NCI-H510A treated with DMSO at 0.1 percent for 48 hours (cell line): ENCODE results near the gene PTPRK.

ENCODE experiments used
- DNase-seq: peaks from one replicate; lab custom pipeline; 2025; lab: John Stamatoyannopoulos, UW

Gene PTPRK

DNA sequence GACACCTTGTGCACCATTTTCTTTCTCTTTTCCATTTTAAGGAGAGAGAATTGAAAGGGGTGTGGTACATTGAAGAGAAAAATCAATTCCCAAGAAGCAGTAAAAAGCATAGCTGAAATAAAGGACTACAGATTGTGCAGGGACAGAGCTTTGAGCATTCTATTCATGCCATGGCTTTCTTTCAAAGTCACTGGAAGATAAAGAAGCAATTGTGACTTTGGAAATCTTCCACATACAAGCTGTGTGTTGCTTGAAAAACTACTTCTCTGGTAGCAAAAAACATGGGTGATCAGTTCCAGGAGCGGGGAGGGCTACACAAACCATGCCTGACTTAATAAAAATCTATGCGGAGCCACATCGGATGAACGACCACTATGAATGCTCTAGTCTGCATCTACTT, 389.4 kb downstream of the PTPRK start:
- no peak for DNase-seq

- no peak for DNase-seq
Measured at GRCh38 chr6:128129679-128130078, 390.7 kb downstream of the PTPRK start.

DNA sequence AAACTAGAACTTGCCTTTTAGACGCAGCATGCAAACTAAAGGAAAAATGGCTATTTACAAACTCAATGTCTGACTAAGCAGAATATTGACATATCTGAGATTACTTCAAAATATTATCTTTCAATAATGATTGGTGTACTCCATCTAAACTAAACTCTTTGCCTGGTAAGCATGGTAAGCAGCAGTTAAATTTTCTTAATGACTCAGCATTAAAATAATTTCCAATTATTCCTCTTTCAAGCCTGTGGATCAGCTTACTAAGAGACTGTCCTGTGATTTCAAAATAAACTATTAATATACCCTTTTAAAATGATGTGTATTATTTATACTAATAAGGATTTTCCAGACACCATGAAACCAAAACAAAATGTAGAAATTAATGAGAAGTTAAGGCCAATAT, 392.7 kb downstream of the PTPRK start:
- DNase-seq: no peak

- no peak for DNase-seq
Measured at GRCh38 chr6:128124713-128125112, 395.7 kb downstream of the PTPRK start.

GRCh38 chr6:128121610-128122009, 398.8 kb downstream of the PTPRK start:
- no peak for DNase-seq

- no peak for DNase-seq
Measured at GRCh38 chr6:128121190-128121589, 399.2 kb downstream of the PTPRK start.

- DNase-seq: no peak
Measured at GRCh38 chr6:128118401-128118800, 402.0 kb downstream of the PTPRK start.

GRCh38 chr6:128117916-128118315, 402.5 kb downstream of the PTPRK start:
- DNase-seq: no peak

GRCh38 chr6:128114164-128114563, 406.2 kb downstream of the PTPRK start:
- no peak for DNase-seq

DNA sequence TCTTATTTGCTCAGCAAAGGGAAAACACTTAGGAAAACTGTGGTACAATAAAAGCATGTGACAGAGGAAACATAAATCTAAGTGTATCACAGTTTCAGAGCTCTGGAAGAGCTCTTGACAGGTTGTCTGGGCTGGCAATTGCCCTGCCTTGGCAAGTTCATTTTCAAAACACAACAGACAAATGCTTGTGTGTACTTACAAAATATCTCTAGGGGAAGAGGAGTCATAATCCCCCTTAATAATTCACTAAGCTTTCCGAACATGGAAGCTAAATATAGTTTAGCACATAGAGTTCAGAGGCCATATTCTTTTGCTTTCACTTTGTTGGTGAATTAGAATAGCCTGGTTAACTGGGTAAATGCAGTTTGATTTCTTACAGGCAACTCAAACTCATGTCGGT, 407.9 kb downstream of the PTPRK start:
- DNase-seq: peak; percentile 6

GRCh38 chr6:128111096-128111495, 409.3 kb downstream of the PTPRK start:
- DNase-seq: no peak

DNA sequence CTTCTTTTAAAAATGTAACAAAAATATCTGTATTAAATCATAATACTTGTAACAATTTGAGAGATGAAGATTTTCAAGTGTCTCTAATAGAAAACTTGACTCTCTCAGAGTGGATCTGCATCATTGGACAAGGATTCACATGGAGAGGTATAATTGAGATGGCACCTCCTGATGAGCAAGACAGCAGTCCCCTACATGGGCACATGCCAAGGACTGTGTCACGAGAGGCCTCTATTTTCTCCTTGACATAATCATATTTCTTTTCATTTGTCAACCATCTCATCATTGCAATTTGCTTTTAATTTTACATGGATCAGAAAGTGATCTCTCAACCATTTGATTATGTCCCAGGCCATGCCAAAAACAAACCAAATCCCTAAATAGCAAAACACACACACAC, 412.7 kb downstream of the PTPRK start:
- DNase-seq: no peak

- no peak for DNase-seq
Measured at GRCh38 chr6:128099571-128100197, 420.7 kb downstream of the PTPRK start.

GRCh38 chr6:128098000-128098581, 422.3 kb downstream of the PTPRK start:
- no peak for DNase-seq

- DNase-seq: no peak
Measured at GRCh38 chr6:128097009-128097408, 423.4 kb downstream of the PTPRK start.

GRCh38 chr6:128095362-128095761, 425.0 kb downstream of the PTPRK start:
- no peak for DNase-seq

DNA sequence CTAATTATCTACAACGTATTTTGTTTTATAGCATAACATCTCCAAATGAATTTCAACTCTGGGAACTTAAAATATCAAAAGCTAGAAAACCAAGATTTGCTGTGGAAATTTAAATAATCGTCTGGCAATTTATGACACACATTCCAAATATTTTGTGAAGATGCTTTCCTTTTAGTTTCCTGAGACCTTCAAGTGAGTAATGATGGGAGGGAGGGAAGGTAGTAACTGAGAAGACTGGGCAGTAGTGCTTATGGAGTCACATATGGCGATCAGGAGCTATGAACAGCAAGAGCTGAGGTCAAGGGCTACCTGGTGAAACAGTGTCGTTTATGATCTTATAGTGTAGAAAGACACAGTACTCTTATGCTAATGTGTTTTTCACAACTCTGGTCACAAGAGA, 441.4 kb downstream of the PTPRK start:
- no peak for DNase-seq

DNA sequence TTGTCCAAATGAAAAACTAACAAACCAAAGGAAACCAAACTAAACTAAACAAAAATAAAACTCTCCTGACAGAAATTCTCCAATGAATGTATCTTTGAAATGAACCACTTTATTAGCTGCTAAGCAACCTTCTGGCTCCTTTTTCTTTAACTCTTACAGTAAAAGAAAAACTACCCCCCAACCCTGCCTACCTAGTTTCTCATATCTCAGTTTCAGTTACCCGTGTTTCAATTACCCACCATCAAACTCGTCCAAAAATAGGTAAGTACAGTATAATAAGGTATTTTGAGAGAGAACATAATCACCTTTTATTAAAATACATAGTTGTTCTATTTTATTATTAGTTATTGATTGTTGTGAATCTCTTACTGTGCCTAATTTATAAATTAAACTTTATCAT, 442.1 kb downstream of the PTPRK start:
- DNase-seq: no peak

- DNase-seq: no peak
Measured at GRCh38 chr6:128076843-128077242, 443.6 kb downstream of the PTPRK start.

DNA sequence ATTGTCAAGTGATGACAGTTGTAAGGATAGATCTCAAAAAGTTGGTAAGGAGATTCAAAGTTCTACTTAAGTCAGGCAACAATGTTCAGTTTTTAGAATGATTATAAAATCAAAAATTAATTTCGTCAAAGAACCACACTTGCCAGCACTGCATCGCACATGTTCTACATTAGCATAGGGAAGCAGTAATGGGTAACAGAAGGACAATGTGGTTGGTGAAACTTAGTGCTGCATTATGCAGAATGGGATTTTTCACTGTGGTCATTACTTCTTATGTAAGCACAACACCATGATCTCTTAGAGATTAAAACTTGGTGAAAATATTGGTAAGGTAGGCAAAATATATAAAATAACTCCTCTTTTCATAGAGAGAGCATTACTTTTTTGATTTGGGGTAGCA, 445.8 kb downstream of the PTPRK start:
- DNase-seq: no peak

DNA sequence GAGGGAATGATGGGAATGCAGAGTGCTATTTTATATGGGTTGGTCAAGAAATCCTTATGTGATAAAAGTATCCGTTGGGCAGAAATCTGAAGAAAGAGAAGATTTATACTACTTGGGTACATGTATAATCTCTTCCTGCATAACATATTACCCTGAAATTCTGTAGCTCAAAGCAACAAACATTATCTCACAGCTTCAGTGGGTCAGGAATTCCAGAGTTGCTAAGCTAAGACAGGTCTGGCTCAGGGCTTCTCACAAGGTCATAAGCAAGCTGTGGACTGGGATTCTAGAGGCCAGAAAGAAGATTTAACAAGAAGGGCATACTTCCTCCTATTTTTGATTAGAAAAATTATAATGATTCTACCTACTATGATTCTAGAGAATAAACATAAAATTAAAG, 447.0 kb downstream of the PTPRK start:
- no peak for DNase-seq

DNA sequence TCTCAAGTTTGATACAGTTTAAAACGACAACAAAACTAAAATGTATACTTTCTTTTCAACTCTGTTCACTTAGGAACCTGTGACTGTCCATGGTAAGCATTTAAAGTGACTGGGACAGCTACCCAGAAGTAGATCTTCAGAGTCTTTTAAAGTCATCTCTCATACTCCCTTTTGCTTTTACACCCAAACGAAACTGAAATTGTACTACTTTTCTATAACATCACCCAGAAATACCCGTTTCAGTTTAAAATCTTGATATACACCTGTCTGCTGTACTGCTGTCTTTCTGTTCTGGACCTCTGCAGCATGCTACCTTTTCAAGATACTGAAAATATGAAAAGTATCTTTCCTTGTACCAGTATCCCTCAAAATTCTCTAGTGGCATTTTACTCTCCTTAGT, 449.2 kb downstream of the PTPRK start:
- DNase-seq: no peak

DNA sequence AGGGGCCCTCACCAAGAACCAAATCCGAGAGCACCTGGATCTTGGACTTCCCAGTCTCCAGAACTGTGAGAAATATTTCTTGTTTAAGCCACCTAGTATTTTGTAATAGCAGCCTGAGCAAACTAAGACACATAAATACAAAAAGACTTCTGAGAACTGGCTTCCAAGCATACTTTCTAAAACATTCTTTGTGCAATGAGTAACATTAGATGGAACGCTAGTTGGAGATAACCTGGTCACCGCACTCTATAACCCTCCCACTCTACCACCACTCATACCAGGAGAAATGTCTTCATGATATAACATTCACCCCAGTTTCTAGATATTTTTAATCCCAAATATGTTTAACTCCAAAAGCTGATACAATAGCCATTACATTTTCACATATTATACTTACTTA, 450.0 kb downstream of the PTPRK start:
- DNase-seq: no peak

DNA sequence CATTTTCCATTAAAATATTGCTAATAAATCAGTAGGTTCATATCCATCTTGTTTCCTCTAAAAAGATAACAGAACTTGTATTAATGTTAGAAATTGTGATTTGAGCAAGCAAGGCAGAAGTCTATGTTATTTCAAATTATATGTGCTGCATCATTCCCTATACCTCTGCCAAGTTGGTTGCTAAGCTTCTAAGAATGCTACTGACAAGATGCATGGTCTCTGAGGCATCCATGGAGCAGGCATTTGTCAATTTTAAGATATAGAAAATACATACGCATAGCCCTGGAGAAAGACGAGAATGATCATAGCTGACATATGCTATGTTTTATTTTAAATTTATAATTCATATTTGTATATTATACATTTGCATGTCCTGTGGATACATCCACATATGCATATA, 451.2 kb downstream of the PTPRK start:
- no peak for DNase-seq
